Measurements from ENCODE around the gene IL1RAPL1. TPM values are rescaled to one million over a fixed set of nuclear protein-coding genes. Genes with fewer than 3 reads are reported as not detected.

IL1RAPL1 gene
- total RNA-seq, 2 donors from 2014 or later, result 0.66 to 1.1 TPM

DNA sequence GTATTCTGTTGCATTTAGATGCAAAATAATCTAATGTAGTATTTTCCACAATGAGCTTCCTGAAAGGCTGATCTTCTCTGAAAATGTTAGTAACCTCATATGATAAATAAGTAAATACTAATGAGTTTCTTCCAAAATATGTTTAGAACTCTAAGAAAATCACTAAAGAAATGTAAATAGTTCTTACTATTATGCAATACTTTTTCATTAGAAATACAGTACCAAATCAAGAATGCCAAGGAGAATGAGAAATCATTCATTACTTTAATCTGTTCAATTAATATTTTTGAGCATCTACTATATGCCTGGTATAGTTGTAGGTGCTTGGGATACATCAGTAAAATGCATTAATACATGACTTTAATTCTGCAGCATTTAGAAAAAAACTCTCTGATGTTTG, 130.6 kb downstream of the IL1RAPL1 start:
- Mint-ChIP-seq H3K36me3 (ENCODE audit: low read depth) (no peaks in the 10 kb centered on the region), H3K4me3 (no peak overlapping the region), H3K4me1 (no peaks in the 10 kb centered on the region), H3K27me3 (ENCODE audit: insufficient read depth) (no peaks in the 10 kb centered on the region), H3K27ac (no peak overlapping the region), H3K9me3 (no peaks in the 10 kb centered on the region)
- no peak overlapping the region for H3K27ac ChIP-seq (ENCODE audit: low read depth, low read length)
- no peaks in the 10 kb centered on the region for H3K36me3 ChIP-seq (ENCODE audit: control insufficient read depth, insufficient read depth, low read length)
- no peaks in the 10 kb centered on the region for H3K27me3 ChIP-seq (ENCODE audit: control insufficient read depth, insufficient read depth, low read length, poor library complexity, severe bottlenecking)
- no peak for TF ChIP-seq CTCF (conservative IDR thresholded peaks at IDR 0.05)
- H3K9ac ChIP-seq (ENCODE audit: extremely low read depth, low read length, poor library complexity, severe bottlenecking), result no peak overlapping the region
- H3K9me3 ChIP-seq (ENCODE audit: control insufficient read depth, low read length), result no peaks in the 10 kb centered on the region
- DNase-seq, result no peak
- no peak overlapping the region for H3K4me3 ChIP-seq (ENCODE audit: low read length)
- no peaks in the 10 kb centered on the region for H3K4me1 ChIP-seq (ENCODE audit: control insufficient read depth, insufficient read depth, low read length)

- H3K27me3 ChIP-seq (ENCODE audit: control insufficient read depth, insufficient read depth, low read length, poor library complexity, severe bottlenecking), result no peaks in the 10 kb centered on the region
- H3K9ac ChIP-seq (ENCODE audit: extremely low read depth, low read length, poor library complexity, severe bottlenecking), result no peak overlapping the region
- Mint-ChIP-seq H3K27me3 (ENCODE audit: insufficient read depth) (no peaks in the 10 kb centered on the region), H3K4me1 (no peaks in the 10 kb centered on the region), H3K27ac (no peak overlapping the region), H3K36me3 (ENCODE audit: low read depth) (no peaks in the 10 kb centered on the region), H3K9me3 (no peaks in the 10 kb centered on the region), H3K4me3 (no peak overlapping the region)
- no CpG with 5 or more reads among the region's 1 CpG for WGBS, 2 experiments (ENCODE audit: insufficient coverage in 1 of 2, insufficient read length in 1 of 2)
- no peaks in the 10 kb centered on the region for H3K9me3 ChIP-seq (ENCODE audit: control insufficient read depth, low read length)
- H3K27ac ChIP-seq (ENCODE audit: low read depth, low read length), result no peak overlapping the region
- TF ChIP-seq CTCF (conservative IDR thresholded peaks at IDR 0.05), result no peak
- no peak for DNase-seq
- H3K4me1 ChIP-seq (ENCODE audit: control insufficient read depth, insufficient read depth, low read length), result no peaks in the 10 kb centered on the region
- H3K4me3 ChIP-seq (ENCODE audit: low read length), result no peak overlapping the region
- no peaks in the 10 kb centered on the region for H3K36me3 ChIP-seq (ENCODE audit: control insufficient read depth, insufficient read depth, low read length)
Observed at GRCh38 chrX:28718450-28718849, 131.2 kb downstream of the IL1RAPL1 start.

DNA sequence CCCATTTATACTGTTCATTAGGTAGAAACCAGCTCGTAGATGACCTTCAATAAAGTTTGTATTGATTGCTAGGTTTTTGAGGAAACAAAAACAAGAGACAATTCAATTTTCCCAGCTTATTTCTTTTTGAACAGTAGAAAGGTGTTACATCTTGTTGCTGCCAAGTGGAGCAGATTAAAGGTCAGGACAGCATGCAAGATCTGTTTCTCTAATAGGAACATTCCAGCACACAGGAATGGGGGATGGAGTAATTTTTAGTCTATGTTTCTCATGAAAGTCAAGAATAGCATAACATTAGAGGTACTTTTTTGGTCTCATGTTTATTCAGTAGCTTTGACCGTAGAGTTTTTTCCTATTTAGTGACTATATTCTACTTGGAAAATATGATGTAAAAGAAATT, 132.4 kb downstream of the IL1RAPL1 start:
- H3K27me3 Mint-ChIP-seq (ENCODE audit: insufficient read depth), result no peaks in the 10 kb centered on the region
- no peak for DNase-seq

More for the DNA sequence above, 132.4 kb downstream of the IL1RAPL1 start:
- no peak overlapping the region for H3K27ac ChIP-seq (ENCODE audit: low read depth, low read length)
- Mint-ChIP-seq H3K36me3 (ENCODE audit: low read depth) (no peaks in the 10 kb centered on the region), H3K4me3 (no peak overlapping the region), H3K4me1 (no peaks in the 10 kb centered on the region), H3K9me3 (no peaks in the 10 kb centered on the region), H3K27ac (no peak overlapping the region)
- no peaks in the 10 kb centered on the region for H3K36me3 ChIP-seq (ENCODE audit: control insufficient read depth, insufficient read depth, low read length)
- no peak overlapping the region for H3K4me3 ChIP-seq (ENCODE audit: low read length)
- no peaks in the 10 kb centered on the region for H3K27me3 ChIP-seq (ENCODE audit: control insufficient read depth, insufficient read depth, low read length, poor library complexity, severe bottlenecking)
- 89% methylated on average over 1 of the region's 2 CpGs; no CpG with 5 or more reads in 1 of the 2 experiments for WGBS, 2 experiments (ENCODE audit: insufficient coverage in 1 of 2, insufficient read length in 1 of 2)
- no peaks in the 10 kb centered on the region for H3K9me3 ChIP-seq (ENCODE audit: control insufficient read depth, low read length)
- TF ChIP-seq CTCF (conservative IDR thresholded peaks at IDR 0.05), result no peak
- no peak overlapping the region for H3K9ac ChIP-seq (ENCODE audit: extremely low read depth, low read length, poor library complexity, severe bottlenecking)
- H3K4me1 ChIP-seq (ENCODE audit: control insufficient read depth, insufficient read depth, low read length), result no peaks in the 10 kb centered on the region
